HFFc6 (cell line): Measurements from ENCODE around the gene DHX32. TPM values are rescaled to one million over a fixed set of nuclear protein-coding genes. Genes with fewer than 3 reads are reported as not detected.

Experiments
- DNase-seq: peaks from one replicate; pipeline ENCODE4 v3.0.0-alpha.2; 2018
- H3K27ac Mint-ChIP-seq: 2 replicates; pipeline ENCODE4 v1.8.0; 2020; ENCODE audit warnings: mild to moderate bottlenecking, mixed read lengths
- H3K27me3 Mint-ChIP-seq: 2 replicates; pipeline ENCODE4 v1.8.0; 2021; ENCODE audit warnings: mild to moderate bottlenecking, moderate library complexity, mixed read lengths; ENCODE audit not compliant: insufficient read depth
- H3K36me3 Mint-ChIP-seq: 2 replicates; pipeline ENCODE4 v1.8.0; 2021; ENCODE audit warnings: low read depth, mixed read lengths
- H3K4me1 Mint-ChIP-seq: 2 replicates; pipeline ENCODE4 v1.8.0; 2020; ENCODE audit warnings: low read depth, mixed read lengths
- H3K4me3 Mint-ChIP-seq: 2 replicates; pipeline ENCODE4 v1.8.0; 2020; ENCODE audit warnings: mild to moderate bottlenecking, moderate library complexity, mixed read lengths
- H3K9me3 Mint-ChIP-seq: 2 replicates; pipeline ENCODE4 v1.8.0; 2020; ENCODE audit warnings: mild to moderate bottlenecking, mixed read lengths
- CTCF ChIP-seq: fragments of 200-600 bp; sonication (generic); IDR thresholded peaks from 2 replicates; pipeline ENCODE4 v1.5.0; 2021; ENCODE audit warnings: antibody characterized with exemption, mild to moderate bottlenecking
- total RNA-seq, 6 experiments: library from RNA; stranded (reverse); fragmentation: NEBNext Ultra II Directional; extraction: Animal tissue kit (Norgen Biotek cat#: 25700); gene quantifications; 2 replicates in 1 of 6; 3 replicates in 5 of 6; pipeline ENCODE4 v1.2.3, GENCODE V29; 2021

The DHX32 gene
- total RNA-seq, 6 experiments from 2014 or later, result 18.6 to 22.4 (median 20.8) TPM

- H3K4me1 Mint-ChIP-seq, result no peaks in the 10 kb centered on the region
- H3K27me3 Mint-ChIP-seq, result no peaks in the 10 kb centered on the region
- H3K9me3 Mint-ChIP-seq, result no peaks in the 10 kb centered on the region
- peaks cover 19% of the 10 kb centered on the region for H3K36me3 Mint-ChIP-seq
- no peak for TF ChIP-seq CTCF
- no peak overlapping the region for H3K27ac Mint-ChIP-seq
- H3K4me3 Mint-ChIP-seq, result no peak overlapping the region
- no peak for DNase-seq
Observed at GRCh38 chr10:125802131-125802530, 79.0 kb downstream of the DHX32 start.

GRCh38 chr10:125801574-125801973 is 79.5 kb downstream of the DHX32 start:
- Mint-ChIP-seq H3K27me3 (no peaks in the 10 kb centered on the region), H3K4me3 (no peak overlapping the region), H3K9me3 (no peaks in the 10 kb centered on the region), H3K36me3 (peaks cover 17% of the 10 kb centered on the region), H3K4me1 (no peaks in the 10 kb centered on the region), H3K27ac (no peak overlapping the region)
- no peak for TF ChIP-seq CTCF
- no peak for DNase-seq

GRCh38 chr10:125799451-125800182 is 81.5 kb downstream of the DHX32 start:
- H3K9me3 Mint-ChIP-seq, result no peaks in the 10 kb centered on the region
- H3K27me3 Mint-ChIP-seq, result no peaks in the 10 kb centered on the region
- no peak overlapping the region for H3K4me3 Mint-ChIP-seq
- no peaks in the 10 kb centered on the region for H3K4me1 Mint-ChIP-seq
- H3K36me3 Mint-ChIP-seq, result peaks cover 4% of the 10 kb centered on the region; the same call in 1 of the 2 replicates
- H3K27ac Mint-ChIP-seq, result no peak overlapping the region
- no peak for DNase-seq
- TF ChIP-seq CTCF, result no peak

GRCh38 chr10:125797994-125798662 is 83.0 kb downstream of the DHX32 start:
- no peaks in the 10 kb centered on the region for H3K9me3 Mint-ChIP-seq
- TF ChIP-seq CTCF, result no peak
- DNase-seq, result no peak
- no peak overlapping the region for H3K4me3 Mint-ChIP-seq
- no peaks in the 10 kb centered on the region for H3K4me1 Mint-ChIP-seq
- H3K27ac Mint-ChIP-seq, result no peak overlapping the region
- H3K36me3 Mint-ChIP-seq, result peaks cover 12% of the 10 kb centered on the region
- H3K27me3 Mint-ChIP-seq, result no peaks in the 10 kb centered on the region

- no peak for DNase-seq
- Mint-ChIP-seq H3K27ac (no peak overlapping the region), H3K36me3 (peaks cover 12% of the 10 kb centered on the region), H3K4me1 (no peaks in the 10 kb centered on the region), H3K9me3 (no peaks in the 10 kb centered on the region), H3K27me3 (no peaks in the 10 kb centered on the region), H3K4me3 (no peak overlapping the region)
- no peak for TF ChIP-seq CTCF
Observed at GRCh38 chr10:125797424-125797823, 83.7 kb downstream of the DHX32 start.
